Measurements from ENCODE around the gene ACR. TPM values are rescaled to one million over a fixed set of nuclear protein-coding genes. Genes with fewer than 3 reads are reported as not detected.

Gene ACR
- total and polyA plus RNA-seq, 2 donors from 2014 or later, result 1.0 to 1.6 TPM

DNA sequence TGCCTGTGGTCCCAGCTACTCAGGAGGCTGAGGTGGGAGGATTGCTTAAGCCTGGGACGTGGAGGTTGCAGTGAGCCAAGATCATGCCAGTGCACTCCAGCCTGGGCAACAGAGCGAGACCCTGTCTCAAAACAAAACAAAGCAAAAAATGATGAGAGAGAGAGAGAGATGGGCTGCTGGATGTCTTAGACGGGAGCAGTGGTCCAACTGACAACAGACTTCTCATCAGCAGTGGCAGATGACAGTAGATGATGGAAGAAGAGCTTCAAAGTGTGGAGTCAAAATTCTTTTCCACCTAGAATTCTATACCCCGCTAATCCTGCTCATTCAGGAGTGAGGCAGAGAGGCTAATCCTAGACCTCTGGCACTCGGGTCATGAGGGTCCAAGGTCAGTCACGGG is 29.0 kb upstream of the ACR start:
- no peaks in the 10 kb centered on the region for H3K9me3 ChIP-seq (ENCODE audit: control insufficient read depth in 2 of 3, insufficient read depth in 1 of 3, low read length in 3 of 3)
- DNase-seq, result peak in 1 of 5 donors; percentile 13
- no peaks in the 10 kb centered on the region for H3K27me3 ChIP-seq (ENCODE audit: control insufficient read depth, insufficient read depth, low read length)
- peaks cover 0 to 4% (median 0%) of the 10 kb centered on the region in 3 donors for H3K36me3 ChIP-seq (ENCODE audit: control insufficient read depth in 2 of 3, insufficient read depth in 3 of 3, low read length in 3 of 3)
- no peak for FAIRE-seq
- H3K9ac ChIP-seq (ENCODE audit: low read length in 3 of 3), result no peak overlapping the region
- intact Hi-C loops (cut with DNase I), result no loop called here
- H3K27ac ChIP-seq (ENCODE audit: low read depth in 2 of 2, low read length in 2 of 2), result no peak overlapping the region
- H3K4me1 ChIP-seq (ENCODE audit: control insufficient read depth in 2 of 3, insufficient read depth in 2 of 3, low read depth in 1 of 3, low read length in 3 of 3), result peaks cover 0 to 4% (median 0%) of the 10 kb centered on the region in 3 donors
- no peak overlapping the region for H3K4me3 ChIP-seq (ENCODE audit: low read length in 3 of 3)
- TF ChIP-seq, protein P1, sequence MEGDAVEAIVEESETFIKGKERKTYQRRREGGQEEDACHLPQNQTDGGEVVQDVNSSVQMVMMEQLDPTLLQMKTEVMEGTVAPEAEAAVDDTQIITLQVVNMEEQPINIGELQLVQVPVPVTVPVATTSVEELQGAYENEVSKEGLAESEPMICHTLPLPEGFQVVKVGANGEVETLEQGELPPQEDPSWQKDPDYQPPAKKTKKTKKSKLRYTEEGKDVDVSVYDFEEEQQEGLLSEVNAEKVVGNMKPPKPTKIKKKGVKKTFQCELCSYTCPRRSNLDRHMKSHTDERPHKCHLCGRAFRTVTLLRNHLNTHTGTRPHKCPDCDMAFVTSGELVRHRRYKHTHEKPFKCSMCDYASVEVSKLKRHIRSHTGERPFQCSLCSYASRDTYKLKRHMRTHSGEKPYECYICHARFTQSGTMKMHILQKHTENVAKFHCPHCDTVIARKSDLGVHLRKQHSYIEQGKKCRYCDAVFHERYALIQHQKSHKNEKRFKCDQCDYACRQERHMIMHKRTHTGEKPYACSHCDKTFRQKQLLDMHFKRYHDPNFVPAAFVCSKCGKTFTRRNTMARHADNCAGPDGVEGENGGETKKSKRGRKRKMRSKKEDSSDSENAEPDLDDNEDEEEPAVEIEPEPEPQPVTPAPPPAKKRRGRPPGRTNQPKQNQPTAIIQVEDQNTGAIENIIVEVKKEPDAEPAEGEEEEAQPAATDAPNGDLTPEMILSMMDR (IDR thresholded peaks at IDR 0.05; ENCODE audit: borderline replicate concordance, extremely low read depth, insufficient read depth), result no peak

DNA sequence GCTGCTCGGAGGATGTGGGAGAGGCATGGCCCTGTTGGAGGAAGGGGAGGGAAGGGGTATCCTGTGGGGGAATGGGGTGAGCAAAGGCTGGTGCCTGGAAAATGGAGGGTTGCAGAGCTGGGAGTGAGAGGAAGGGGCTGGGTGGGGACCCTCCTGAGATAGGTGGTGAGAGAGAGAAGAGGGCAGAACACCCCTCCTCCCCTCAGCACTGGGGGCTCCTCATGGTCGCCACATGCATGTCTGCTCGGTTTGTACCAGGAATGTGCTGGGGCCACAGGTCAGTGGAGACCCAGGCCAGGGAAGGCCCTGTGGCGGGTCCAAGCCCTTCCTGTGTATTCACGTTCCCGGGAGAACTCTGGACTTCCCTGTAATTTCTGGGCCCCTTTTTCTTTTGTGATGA is 27.8 kb upstream of the ACR start:
- FAIRE-seq, result no peak
- DNase-seq, result peak in 2 of 5 donors; percentile 24 to 32
- TF ChIP-seq, protein P1 (IDR thresholded peaks at IDR 0.05; ENCODE audit: borderline replicate concordance, extremely low read depth, insufficient read depth), result no peak

DNA sequence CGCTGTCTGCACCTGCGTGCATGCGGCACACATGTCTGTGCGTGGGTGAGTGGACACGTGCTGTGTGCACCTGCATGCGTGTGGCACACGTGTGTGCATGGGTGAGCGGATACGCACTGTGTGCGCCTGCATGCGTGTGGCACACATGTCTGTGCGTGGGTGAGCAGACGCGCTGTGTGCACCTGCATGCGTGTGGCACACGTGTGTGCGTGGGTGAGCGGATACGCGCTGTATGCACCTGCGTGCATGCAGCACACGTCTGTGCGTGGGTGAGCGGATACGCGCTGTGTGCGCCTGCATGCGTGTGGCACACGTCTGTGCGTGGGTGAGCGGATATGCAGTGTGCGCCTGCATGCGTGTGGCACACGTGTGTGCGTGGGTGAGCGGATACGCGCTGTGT is 27.1 kb upstream of the ACR start:
- Histone ChIP-seq H3K27me3 (ENCODE audit: control insufficient read depth, insufficient read depth, low read length) (no peaks in the 10 kb centered on the region), H3K9me3 (ENCODE audit: control insufficient read depth in 2 of 3, insufficient read depth in 1 of 3, low read length in 3 of 3) (no peaks in the 10 kb centered on the region), H3K27ac (ENCODE audit: low read depth in 2 of 2, low read length in 2 of 2) (no peak overlapping the region), H3K36me3 (ENCODE audit: control insufficient read depth in 2 of 3, insufficient read depth in 3 of 3, low read length in 3 of 3) (peaks cover 0 to 4% (median 0%) of the 10 kb centered on the region in 3 donors), H3K4me3 (ENCODE audit: low read length in 3 of 3) (no peak overlapping the region), H3K4me1 (ENCODE audit: control insufficient read depth in 2 of 3, insufficient read depth in 2 of 3, low read depth in 1 of 3, low read length in 3 of 3) (no peaks in the 10 kb centered on the region), H3K9ac (ENCODE audit: low read length in 3 of 3) (no peak overlapping the region)
- no peak for FAIRE-seq
- intact Hi-C loops (cut with DNase I), result no loop called here
- peak in 2 of 5 donors; percentile 27 to 56 for DNase-seq
- TF ChIP-seq, protein P1 (IDR thresholded peaks at IDR 0.05; ENCODE audit: borderline replicate concordance, extremely low read depth, insufficient read depth), result no peak

More for the DNA sequence above, 27.8 kb upstream of the ACR start:
- peaks cover 0 to 4% (median 0%) of the 10 kb centered on the region in 3 donors for H3K36me3 ChIP-seq (ENCODE audit: control insufficient read depth in 2 of 3, insufficient read depth in 3 of 3, low read length in 3 of 3)
- peaks cover 0 to 1% (median 0%) of the 10 kb centered on the region in 3 donors for H3K4me1 ChIP-seq (ENCODE audit: control insufficient read depth in 2 of 3, insufficient read depth in 2 of 3, low read depth in 1 of 3, low read length in 3 of 3)
- no peak overlapping the region for H3K27ac ChIP-seq (ENCODE audit: low read depth in 2 of 2, low read length in 2 of 2)
- no peaks in the 10 kb centered on the region for H3K9me3 ChIP-seq (ENCODE audit: control insufficient read depth in 2 of 3, insufficient read depth in 1 of 3, low read length in 3 of 3)
- no peak overlapping the region for H3K4me3 ChIP-seq (ENCODE audit: low read length in 3 of 3)
- no peak overlapping the region for H3K9ac ChIP-seq (ENCODE audit: low read length in 3 of 3)
- intact Hi-C loops (cut with DNase I), result no loop called here
- H3K27me3 ChIP-seq (ENCODE audit: control insufficient read depth, insufficient read depth, low read length), result no peaks in the 10 kb centered on the region

All from kidney (tissue), 14 donors.